GM19238 (cell line): ENCODE measurements around the gene RYR1.
"Not testable (repeated sequence)": the region's sequence is repeated elsewhere in the genome, so short reads cannot be mapped to it uniquely, and the experiment has no call there.

Experiments used
- DNase-seq: peaks from one replicate; pipeline ENCODE4 v3.0.0; 2011; ENCODE audit warnings: low spot score; ENCODE audit not compliant: insufficient read length

Gene RYR1

GRCh38 chr19:38488096-38488495, 54.6 kb downstream of the RYR1 start:
- DNase-seq: no peak

DNA sequence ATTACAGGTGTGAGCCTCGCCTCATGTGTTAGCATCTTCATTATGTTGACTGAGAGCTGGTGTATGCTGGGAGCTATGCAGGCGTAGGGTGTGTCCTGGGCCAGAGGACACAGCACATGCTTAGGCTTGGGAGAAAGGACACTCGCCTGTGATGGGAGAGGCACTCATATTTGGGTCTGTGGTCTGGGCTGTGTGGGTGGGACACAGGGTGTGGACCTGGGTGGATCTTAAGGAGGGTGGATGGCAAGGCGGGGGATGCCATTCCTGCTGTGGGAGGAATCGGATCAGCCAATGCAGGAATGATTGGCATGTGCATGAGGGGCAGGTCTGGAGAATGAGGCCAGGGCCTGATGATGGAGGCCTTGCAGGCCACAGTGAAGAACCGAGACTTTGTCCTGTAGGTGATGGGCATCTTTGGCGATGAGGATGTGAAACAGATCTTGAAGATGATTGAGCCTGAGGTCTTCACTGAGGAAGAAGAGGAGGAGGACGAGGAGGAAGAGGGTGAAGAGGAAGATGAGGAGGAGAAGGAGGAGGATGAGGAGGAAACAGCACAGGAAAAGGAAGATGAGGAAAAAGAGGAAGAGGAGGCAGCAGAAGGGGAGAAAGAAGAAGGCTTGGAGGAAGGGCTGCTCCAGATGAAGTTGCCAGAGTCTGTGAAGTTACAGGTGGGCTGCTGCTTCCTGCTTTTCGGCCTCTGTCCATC, 55.4 kb downstream of the RYR1 start:
- no peak for DNase-seq

DNA sequence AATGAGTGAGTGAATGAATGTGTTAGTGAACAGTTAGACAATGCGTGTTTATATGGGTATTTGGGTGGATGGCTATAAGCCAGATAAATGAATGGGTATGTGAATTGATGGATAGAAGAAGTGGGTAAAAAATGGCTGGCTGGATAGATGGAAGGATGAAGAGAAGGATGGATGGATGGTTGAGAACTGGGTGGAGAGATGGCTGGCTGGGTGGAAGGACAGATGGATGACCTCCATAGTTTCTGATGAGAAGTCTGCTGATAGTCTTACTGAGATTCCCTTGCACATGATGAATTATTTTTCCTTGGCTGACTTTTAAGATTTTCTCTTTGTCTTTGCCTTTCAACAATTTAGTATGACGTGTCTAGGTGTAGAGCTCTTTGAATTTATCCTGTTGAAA, 57.4 kb downstream of the RYR1 start:
- no peak for DNase-seq

- no peak for DNase-seq
Observed at GRCh38 chr19:38492181-38492813, 58.8 kb downstream of the RYR1 start.

DNA sequence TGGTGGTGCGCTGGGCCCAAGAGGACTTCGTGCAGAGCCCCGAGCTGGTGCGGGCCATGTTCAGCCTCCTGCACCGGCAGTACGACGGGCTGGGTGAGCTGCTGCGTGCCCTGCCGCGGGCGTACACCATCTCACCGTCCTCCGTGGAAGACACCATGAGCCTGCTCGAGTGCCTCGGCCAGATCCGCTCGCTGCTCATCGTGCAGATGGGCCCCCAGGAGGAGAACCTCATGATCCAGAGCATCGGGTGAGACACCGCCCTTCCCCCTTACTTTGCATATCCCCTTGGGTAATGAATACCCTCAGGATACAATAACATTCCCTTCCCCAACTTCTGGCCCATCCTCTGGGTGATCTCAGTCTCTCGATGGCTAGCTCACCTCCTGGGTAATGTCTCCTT, 60.9 kb downstream of the RYR1 start:
- no peak for DNase-seq

DNA sequence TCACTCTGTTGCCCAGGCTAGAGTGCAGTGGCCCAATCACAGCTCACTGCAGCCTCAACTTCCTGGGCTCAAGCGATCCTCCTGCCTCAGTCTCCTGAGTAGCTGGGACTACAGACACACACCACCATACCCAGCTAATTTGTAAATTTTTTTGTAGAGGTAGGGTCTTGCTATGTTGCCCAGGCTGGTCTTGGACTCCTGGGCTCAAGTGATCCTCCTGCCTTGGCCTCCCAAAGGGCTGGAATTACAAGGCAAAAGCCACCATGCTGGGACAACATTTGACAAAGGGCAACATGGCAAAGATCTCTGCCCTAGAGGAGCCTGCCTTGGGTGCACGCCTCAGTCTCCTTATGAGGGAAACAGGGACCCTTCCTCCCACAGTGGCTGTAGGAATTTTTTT, 61.9 kb downstream of the RYR1 start:
- not testable (repeated sequence) for DNase-seq

DNA sequence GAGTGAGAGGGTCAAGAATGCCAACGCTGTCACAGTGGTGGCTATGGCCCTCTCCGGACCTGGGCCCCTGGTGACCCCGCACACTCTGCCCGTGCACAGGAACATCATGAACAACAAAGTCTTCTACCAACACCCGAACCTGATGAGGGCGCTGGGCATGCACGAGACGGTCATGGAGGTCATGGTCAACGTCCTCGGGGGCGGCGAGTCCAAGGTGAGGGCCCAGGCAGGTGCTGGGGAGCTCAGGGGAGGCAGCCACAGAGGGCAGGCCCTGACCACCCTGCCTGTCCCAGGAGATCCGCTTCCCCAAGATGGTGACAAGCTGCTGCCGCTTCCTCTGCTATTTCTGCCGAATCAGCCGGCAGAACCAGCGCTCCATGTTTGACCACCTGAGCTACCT, 62.6 kb downstream of the RYR1 start:
- DNase-seq: no peak

GRCh38 chr19:38496603-38497487, 63.4 kb downstream of the RYR1 start:
- no peak for DNase-seq

DNA sequence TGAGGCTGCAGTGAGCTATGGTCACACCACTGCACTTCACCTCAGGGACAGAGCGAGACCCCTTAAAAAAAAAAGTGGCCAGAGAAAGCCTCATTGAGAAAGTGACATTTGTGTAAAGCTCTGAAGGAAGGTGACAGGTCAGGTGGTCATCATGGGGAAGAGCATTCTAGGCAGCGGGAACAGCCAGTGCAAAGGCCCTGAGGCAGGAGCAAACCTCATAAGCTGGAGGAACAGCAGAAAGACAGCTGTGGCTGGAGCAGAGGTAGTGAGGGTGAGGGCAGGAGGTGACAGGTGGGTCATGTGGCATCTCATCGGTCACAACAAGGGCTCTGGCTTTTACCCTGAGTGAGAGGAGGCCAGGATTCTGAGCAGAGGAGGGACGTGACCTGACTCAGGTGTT, 64.4 kb downstream of the RYR1 start:
- no peak for DNase-seq

DNA sequence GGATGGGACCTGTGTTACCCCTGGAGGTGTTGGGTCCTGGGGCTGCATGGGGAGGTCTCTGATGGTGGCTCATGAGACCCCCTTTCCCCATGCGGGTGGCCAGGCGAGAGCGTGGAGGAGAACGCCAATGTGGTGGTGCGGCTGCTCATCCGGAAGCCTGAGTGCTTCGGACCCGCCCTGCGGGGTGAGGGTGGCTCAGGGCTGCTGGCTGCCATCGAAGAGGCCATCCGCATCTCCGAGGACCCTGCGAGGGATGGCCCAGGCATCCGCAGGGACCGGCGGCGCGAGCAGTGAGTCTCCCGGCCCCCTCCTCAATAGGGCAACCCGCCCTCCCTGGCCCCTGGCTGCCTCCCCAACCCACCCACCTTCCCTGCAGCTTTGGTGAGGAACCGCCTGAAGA, 66.0 kb downstream of the RYR1 start:
- DNase-seq: no peak

GRCh38 chr19:38500450-38500849, 67.0 kb downstream of the RYR1 start:
- DNase-seq: no peak

DNA sequence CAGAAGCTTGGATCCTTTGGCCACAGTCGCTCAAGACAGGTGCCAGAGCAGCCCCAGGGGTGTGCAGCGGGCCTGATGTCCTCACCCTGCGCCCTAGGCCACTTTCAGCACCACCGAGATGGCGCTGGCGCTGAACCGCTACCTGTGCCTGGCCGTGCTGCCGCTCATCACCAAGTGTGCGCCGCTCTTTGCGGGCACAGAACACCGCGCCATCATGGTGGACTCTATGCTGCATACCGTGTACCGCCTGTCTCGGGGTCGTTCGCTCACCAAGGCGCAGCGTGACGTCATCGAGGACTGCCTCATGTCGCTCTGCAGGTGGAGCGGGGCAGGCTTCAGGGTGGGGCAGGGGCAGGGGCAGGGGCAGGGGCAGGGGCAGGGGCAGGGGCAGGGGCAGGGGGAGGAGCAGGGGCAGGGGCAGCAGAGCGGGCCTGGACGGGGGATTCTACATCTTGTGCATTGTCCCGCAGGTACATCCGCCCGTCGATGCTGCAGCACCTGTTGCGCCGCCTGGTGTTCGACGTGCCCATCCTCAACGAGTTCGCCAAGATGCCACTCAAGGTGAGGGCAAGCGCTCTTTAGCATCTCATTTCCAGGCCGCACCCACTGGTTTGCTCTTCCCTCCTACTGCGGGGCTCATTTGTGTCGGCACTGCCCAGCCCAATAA, 69.1 kb downstream of the RYR1 start:
- no peak for DNase-seq

DNA sequence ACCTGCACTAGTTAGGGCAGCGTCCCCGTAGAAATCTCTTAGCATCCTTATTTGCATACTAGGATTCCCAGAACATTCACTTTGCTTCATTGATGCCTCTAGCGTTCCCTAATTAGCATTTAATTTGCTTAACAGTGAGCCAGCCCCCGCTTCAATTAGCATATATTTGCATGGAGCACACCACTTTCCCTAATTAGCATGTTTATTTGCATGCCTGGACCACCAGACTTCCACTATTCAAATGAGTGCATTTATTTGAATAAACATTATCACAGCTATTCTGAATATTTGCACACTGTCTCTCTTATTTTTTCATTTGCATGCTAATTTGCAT, 69.6 kb downstream of the RYR1 start:
- DNase-seq: no peak

- no peak for DNase-seq
Observed at GRCh38 chr19:38505958-38506357, 72.5 kb downstream of the RYR1 start.

- no peak for DNase-seq
Observed at GRCh38 chr19:38506375-38506722, 72.9 kb downstream of the RYR1 start.

DNA sequence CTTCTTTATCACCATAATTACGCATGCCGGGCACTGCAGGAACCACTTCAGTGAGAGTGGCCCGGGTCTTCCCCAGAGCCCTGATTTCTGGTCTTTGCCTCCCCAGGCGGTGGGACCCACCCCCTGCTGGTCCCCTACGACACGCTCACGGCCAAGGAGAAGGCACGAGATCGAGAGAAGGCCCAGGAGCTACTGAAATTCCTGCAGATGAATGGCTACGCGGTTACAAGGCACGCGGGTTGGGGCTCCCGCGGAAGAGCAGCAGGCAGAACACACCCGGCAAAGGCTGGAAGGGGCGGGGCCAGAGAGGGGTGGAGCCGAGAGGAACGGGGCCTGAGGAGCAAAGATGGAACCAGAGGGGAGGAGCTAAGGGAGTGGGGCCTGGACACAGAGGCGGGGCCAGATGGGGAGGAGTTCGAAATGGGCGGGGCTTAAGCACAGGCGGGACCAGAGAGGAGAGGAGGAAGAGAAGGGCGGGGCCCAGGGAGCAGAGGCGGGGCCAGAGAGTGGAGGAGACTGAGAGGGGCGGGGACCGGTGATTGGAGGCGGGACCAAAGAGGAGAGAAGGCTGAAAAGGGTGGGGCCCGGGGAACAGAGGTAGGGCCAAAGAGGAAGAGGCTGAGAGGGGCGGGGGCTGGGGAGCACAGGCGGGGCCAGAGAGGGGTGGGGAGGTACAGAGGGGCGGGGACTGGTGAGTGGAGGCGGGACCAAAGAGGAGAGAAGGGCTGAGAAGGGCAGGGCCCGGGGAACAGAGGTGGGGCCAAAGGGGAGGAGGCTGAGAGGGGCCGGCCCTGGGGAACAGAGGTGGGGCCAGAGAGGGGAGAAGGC, 73.4 kb downstream of the RYR1 start:
- peak; percentile 62 for DNase-seq

GRCh38 chr19:38507551-38508127, 74.1 kb downstream of the RYR1 start:
- DNase-seq: no peak

- DNase-seq: no peak
Observed at GRCh38 chr19:38508507-38508906, 75.0 kb downstream of the RYR1 start.

DNA sequence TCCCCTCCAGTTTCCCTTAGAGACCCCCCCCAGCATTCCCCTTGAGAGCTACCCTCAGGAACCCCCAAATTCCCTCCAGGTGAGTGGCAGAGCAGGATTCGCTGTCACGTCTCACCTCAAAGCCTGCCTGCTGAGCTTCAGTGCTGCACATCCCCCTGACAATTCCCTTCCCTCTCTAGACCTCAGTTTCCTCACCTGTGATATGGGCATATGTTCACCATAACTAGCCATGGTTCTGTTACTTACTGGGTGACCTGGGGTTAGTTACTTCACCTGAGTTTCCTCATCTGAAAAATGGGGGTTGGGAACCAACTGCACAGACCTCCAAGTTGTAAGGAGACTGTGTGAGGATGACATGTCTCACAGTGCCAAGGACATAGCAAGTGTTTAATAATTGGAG, 75.5 kb downstream of the RYR1 start:
- DNase-seq: no peak

DNA sequence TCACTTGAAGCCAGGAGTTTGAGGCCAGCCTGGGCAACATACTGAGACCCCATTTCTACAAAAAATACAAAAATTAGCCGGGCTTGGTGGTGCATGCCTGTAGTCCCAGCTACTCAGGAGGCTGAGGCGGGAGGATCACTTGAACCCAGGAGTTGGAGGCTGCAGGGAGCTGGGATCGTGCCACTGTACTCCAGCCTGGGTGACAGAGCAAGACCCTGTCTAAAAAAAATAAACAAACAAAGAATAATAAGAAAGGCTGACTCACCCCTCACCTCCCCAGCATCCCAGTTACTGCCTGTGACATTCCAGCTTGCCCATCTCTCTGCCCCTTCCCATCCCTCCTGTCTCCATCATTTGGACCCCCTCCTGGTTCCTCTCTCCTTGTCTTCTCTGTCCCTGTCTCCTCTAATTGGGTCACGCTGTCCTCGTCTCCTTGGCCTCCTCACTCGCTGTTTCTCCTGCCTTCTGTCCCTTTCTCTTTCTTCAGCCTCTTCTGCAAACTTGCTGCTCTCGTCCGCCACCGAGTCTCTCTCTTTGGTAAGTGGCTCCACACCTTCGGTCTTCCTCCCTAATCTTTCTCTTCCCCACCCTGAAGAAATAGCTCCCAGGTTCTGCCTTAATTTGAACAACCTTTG, 77.7 kb downstream of the RYR1 start:
- DNase-seq: no peak
